ENCODE results near the gene DDX60.

GRCh38 chr4:168360271-168360670 lies 41.7 kb upstream of the DDX60 start:
- TF ChIP-seq ZNF473 (tag by site-specific recombination; IDR thresholded peaks at IDR 0.05) (no peak), CTCF (tag by site-specific recombination; IDR thresholded peaks at IDR 0.05) (no peak), ZNF239 (tag by site-specific recombination; IDR thresholded peaks at IDR 0.05) (no peak), ZNF776 (tag by site-specific recombination; IDR thresholded peaks at IDR 0.05; ENCODE audit: borderline replicate concordance) (no peak), ZNF549 (tag by site-specific recombination; IDR thresholded peaks at IDR 0.05) (no peak), ZNF707 (tag by site-specific recombination; IDR thresholded peaks at IDR 0.05) (no peak), SP2 (tag by site-specific recombination; IDR thresholded peaks at IDR 0.05) (no peak)
